Erythroblast (primary cell): ENCODE measurements around the gene P2RX7.
"Not testable (repeated sequence)": the region's sequence is repeated elsewhere in the genome, so short reads cannot be mapped to it uniquely, and the experiment has no call there.

Source experiments
- DNase-seq, 2 experiments: peaks; one replicate each; lab custom pipeline; 2025; lab: John Stamatoyannopoulos, UW
- GATA1 ChIP-seq: IDR thresholded peaks from 2 replicates; pipeline ENCODE4 v1.6.1; 2011; ENCODE audit warnings: low read depth, mild to moderate bottlenecking, control low read depth, low read length, moderate library complexity
- POLR2A ChIP-seq: IDR thresholded peaks from 2 replicates; pipeline ENCODE4 v1.6.1; 2011; ENCODE audit warnings: mild to moderate bottlenecking, low read length

Gene P2RX7

DNA sequence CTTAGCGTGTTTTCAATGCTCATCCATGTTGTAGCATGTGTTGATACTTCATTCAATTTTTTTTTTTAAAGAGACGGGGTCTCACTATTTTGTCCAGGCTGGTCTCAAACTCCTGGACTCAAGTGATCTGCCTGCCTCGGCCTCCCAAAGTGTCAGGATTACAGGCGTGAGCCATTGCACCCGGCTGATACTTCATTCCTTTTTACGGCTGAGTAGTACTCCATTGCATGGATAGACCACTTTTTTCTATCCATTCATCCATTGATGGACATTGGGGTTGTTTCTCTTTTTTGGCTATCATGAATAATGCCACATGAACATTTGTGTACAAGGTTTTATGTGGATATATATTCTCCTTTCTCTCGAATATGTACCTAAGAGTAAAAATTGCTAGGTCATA, 1.2 kb downstream of the P2RX7 start:
- TF ChIP-seq POLR2A = no peak
- no peak for TF ChIP-seq GATA1
- no peak for DNase-seq

- TF ChIP-seq GATA1 (no peak), POLR2A (no peak)
- DNase-seq = no peak
Measured at GRCh38 chr12:121135320-121135719, 2.6 kb downstream of the P2RX7 start.

DNA sequence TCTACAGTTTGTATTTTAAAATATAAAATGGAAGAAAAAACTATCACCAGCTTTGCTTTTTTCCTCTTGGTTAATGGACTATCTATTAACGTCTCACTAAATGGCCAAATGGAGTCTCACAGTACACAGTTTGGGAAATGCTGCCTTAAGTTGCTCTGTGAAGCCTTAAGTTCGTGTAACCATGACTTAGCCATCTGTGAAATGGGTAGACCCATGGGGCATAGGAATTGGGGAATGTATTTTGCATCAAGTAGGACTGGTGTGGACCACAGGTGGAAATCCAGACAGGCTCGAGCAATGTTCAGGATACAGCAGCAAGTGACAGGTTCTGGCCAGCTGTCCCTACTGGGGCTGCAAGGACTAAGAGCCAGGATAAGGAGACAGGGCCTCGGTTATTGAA, 4.8 kb downstream of the P2RX7 start:
- TF ChIP-seq POLR2A = no peak

GRCh38 chr12:121138284-121138683, 5.6 kb downstream of the P2RX7 start:
- no peak for DNase-seq

More for the DNA sequence above, 4.8 kb downstream of the P2RX7 start:
- DNase-seq = no peak

GRCh38 chr12:121139286-121139685, 6.6 kb downstream of the P2RX7 start:
- TF ChIP-seq GATA1 (no peak), POLR2A (no peak)
- DNase-seq = no peak

More at GRCh38 chr12:121138284-121138683, 5.6 kb downstream of the P2RX7 start:
- TF ChIP-seq POLR2A (no peak), GATA1 (no peak)

DNA sequence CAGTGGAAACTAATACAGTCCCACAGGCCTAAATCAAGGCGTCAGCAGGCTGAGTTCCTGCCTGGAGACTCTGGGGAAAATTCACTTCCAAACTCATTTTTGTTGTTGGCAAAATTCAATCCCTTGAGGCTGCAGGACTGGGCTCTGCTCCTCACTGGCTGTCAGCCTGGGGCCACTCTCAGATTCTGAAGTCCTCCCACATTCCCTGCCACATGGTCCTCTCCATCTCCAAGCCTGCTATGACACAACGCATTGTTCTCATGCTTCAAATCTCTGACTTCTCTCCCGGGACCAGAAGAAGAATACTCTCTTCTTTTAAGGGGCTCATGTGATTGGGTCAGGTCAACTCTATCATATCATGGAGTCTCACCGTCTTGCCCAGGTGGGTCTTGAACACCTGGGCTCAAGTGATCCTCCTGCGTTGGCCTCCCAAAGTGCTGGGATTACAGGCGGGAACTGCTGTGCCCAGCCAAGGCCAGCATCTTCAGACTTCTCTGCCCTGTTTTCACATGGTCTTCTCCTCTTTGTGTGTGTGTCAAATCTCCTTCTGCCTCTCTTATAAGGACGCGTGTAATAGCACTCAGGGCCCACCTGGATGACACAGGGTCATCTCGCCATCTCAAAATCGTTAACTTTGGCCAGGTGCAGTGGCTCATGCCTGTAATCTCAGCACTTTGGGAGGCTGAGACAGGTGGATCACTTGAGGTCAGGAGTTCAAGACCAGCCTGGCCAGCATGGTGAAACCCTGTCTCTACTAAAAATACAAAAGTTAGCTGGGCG, 9.7 kb downstream of the P2RX7 start:
- no peak for DNase-seq
- no peak for TF ChIP-seq GATA1
- TF ChIP-seq POLR2A = no peak

DNA sequence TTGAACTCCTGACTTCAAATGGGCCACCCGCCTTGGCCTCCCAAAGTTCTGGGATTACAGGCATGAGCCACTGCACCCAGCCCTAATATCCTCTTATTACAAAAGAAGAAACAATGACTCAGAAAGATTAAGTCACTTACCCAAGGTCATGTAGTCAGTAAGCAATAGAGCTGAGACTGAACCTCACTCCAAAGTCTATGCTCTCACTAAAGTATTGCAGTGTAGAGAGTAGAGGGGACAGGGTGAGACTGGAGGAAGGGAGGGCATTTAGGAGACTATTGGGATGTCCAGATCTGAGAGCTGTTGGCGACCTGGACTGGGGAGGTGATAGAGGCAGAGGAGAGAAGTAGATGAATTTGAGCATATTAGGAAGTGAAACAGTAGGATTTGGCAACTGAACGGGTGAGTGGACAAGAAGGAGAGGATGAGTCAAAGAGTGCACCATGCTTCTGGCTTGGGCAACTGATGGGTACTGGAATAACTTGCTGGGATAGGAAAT, 11.8 kb downstream of the P2RX7 start:
- TF ChIP-seq POLR2A (no peak), GATA1 (no peak)
- peak in 1 of 2 experiments; percentile 39 for DNase-seq

DNA sequence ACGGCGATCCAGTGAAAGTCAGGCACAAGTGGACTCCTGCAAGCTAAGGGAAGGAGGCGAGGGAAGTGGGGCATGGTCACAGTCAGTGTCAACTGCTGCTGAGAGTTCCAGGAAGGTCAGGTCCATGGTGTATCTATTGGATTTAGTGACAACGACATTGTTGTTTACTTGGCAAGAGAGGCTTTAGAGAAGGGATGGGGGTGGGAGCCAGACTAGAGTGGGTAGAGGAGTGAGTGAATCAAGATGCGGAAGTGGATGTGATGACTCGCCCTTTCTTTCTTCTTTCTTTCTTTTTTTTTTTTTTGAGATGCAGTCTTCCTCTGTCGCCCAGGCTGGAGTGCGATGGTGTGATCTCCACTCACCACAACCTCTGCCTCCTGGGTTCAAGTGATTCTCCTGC, 12.5 kb downstream of the P2RX7 start:
- no peak for DNase-seq
- no peak for TF ChIP-seq GATA1

DNA sequence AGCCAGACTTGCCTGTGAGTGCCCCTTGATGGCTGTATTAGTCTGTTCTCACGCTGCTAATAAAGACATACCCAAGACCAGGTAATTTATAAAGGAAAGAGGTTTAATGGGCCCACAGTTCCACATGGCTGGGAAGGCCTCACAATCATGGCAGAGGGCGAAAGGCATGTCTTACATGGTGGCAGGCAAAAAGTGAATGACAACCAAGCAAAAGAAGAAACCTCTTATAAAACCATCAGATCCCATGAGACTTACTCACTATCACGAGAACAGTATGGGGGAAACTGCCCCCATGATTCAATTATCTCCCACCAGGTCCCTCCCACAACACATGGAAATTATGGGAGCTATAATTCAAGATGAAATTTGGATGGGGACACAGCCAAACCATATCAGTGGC, 16.6 kb downstream of the P2RX7 start:
- not testable (repeated sequence) for DNase-seq

DNA sequence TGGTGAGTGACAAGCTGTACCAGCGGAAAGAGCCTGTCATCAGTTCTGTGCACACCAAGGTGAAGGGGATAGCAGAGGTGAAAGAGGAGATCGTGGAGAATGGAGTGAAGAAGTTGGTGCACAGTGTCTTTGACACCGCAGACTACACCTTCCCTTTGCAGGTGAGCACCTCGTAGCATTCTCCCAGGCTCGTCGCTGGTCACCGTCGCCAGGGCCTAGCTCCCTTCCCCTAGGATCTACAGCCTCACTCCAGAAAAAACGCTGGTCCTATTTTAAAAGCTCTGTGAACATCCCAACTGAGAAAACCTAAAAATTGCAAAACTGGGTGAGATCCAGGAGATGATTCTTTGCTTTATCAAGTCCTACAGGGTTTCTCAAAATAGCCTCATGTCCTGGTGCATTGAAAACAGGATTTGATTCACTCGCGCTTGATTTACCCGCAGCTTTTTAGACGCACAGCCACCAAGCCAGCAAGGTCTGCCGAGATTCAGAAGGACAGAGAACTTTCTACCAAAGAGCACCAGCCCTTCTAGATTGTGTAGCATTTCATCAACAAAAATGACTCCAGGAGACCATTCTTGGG, 22.2 kb downstream of the P2RX7 start:
- TF ChIP-seq POLR2A (no peak), GATA1 (no peak)
- no peak for DNase-seq

- DNase-seq = no peak
Measured at GRCh38 chr12:121156365-121156764, 23.7 kb downstream of the P2RX7 start.

DNA sequence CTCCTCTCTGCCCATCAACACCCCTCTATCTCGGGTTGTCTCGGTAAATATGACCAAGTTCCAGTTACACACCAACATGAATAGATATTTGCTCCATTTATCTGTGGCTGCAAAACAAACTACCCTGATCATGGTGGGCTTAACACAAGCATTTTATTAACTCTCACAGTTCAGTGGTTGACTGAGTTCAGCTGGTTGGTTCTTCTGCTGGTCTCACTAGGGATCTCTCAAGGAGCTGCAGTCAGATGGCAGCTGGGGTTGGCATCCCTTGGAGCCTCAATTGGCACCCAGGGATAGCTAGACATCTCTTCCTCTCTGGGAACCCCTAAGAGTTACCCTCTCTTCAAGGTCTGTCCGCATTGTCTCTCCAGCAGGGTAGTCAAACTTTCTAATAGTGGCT, 25.4 kb downstream of the P2RX7 start:
- DNase-seq = no peak
- TF ChIP-seq POLR2A = no peak
- no peak for TF ChIP-seq GATA1

More at GRCh38 chr12:121156365-121156764, 23.7 kb downstream of the P2RX7 start:
- no peak for TF ChIP-seq GATA1
- no peak for TF ChIP-seq POLR2A

GRCh38 chr12:121158728-121159351, 26.2 kb downstream of the P2RX7 start:
- peak; percentile 38 to 77 for DNase-seq
